A549 (cell line): ENCODE data around the gene IGF2BP3. TPM values are rescaled to one million over a fixed set of nuclear protein-coding genes. Genes with fewer than 3 reads are reported as not detected.
"Not testable (repeated sequence)": the region's sequence is repeated elsewhere in the genome, so short reads cannot be mapped to it uniquely, and the experiment has no call there.

ENCODE experiments used
- ATAC-seq, 2 experiments: fragments of 200-7000 bp in 1 of 2; fragments of >200 bp in 1 of 2; cut with Nextera tagmentation in 1 of 2; cut with Tn5 transposase in 1 of 2; 3 replicates each; pipeline versions ENCODE4 v1.8.0 to v1.9.1; 2018 to 2020; ENCODE audit warnings: mild to moderate bottlenecking in 1 of 2, moderate library complexity in 1 of 2
- CTCF ChIA-PET: fragments of 300-600 bp; sonication (Branson Sonifier 250); formaldehyde crosslinking; extraction: SDS; loops from one replicate; lab custom pipeline; 2021; ENCODE audit warnings: antibody characterized with exemption, inconsistent platforms; lab: Yijun Ruan, JAX
- POLR2A ChIA-PET: fragments of 350-600 bp; formaldehyde crosslinking; extraction: SDS; loops from one replicate; lab custom pipeline; 2021; ENCODE audit warnings: antibody characterized with exemption, inconsistent platforms; lab: Yijun Ruan, JAX
- DNase-seq, 2 experiments: peaks; one replicate each; pipeline versions ENCODE4 v3.0.0 to v3.0.0-alpha.2; 2011 to 2016; ENCODE audit warnings: low read depth in 1 of 2, low spot score in 1 of 2
- FAIRE-seq: peaks from 2 replicates; lab custom pipeline; 2011; peaks lifted over from hg19 to GRCh38; lab: Jason Lieb, UNC
- H3K27ac ChIP-seq, 2 experiments: fragments of >200 bp; sonication (Bioruptor Twin); formaldehyde crosslinking; 3 replicates each; pipeline ENCODE4 v1.5.1; 2016 to 2017
- H3K4me1 ChIP-seq: fragments of >200 bp; sonication (Bioruptor Twin); formaldehyde crosslinking; 3 replicates; pipeline ENCODE4 v1.6.1; 2016
- H3K4me2 ChIP-seq: fragments of >200 bp; sonication (Bioruptor Twin); formaldehyde crosslinking; 3 replicates; pipeline ENCODE4 v1.6.1; 2016
- H3K4me3 ChIP-seq: fragments of >200 bp; sonication (Bioruptor Twin); formaldehyde crosslinking; 3 replicates; pipeline ENCODE4 v1.5.1; 2016
- H3K9me3 ChIP-seq: fragments of >200 bp; sonication (Bioruptor Twin); formaldehyde crosslinking; 3 replicates; pipeline ENCODE4 v1.6.1; 2016
- CBX2 ChIP-seq: fragments of 200-600 bp; sonication (generic); IDR thresholded peaks from 2 replicates; pipeline ENCODE4 v1.6.1; 2016; ENCODE audit warnings: low read depth, mild to moderate bottlenecking, borderline replicate concordance
- CEBPB ChIP-seq, 2 experiments: fragments of >200 bp in 1 of 2; sonication (Bioruptor Twin) in 1 of 2; formaldehyde crosslinking in 1 of 2; IDR thresholded peaks; 2 replicates each; pipeline ENCODE4 v1.6.1; 2012 to 2016
- CTCF ChIP-seq: fragments of >200 bp; sonication (Bioruptor Twin); formaldehyde crosslinking; IDR thresholded peaks from 3 replicates; pipeline ENCODE4 v1.5.1; 2016
- EHF ChIP-seq: fragments of 250-450 bp; sonication (Bioruptor Pico); IDR thresholded peaks from 2 replicates; pipeline ENCODE4 v1.5.0; 2020; ENCODE audit warnings: mild to moderate bottlenecking
- EHMT2 ChIP-seq: fragments of 200-600 bp; sonication (generic); IDR thresholded peaks from 2 replicates; pipeline ENCODE4 v1.6.1; 2016; ENCODE audit warnings: antibody characterized with exemption, low read depth, mild to moderate bottlenecking, moderate library complexity
- EP300 ChIP-seq, 2 experiments: fragments of >200 bp; sonication (Bioruptor Twin); formaldehyde crosslinking; IDR thresholded peaks; 2 replicates in 1 of 2; 3 replicates in 1 of 2; pipeline ENCODE4 v1.6.1; 2016 to 2017
- ESRRA ChIP-seq: fragments of 150-350 bp; IDR thresholded peaks from 2 replicates; pipeline ENCODE4 v1.6.1; 2014; ENCODE audit warnings: mild to moderate bottlenecking, low read length, borderline replicate concordance
- FOSB ChIP-seq: fragments of 250-450 bp; sonication (Bioruptor Pico); IDR thresholded peaks from 2 replicates; pipeline ENCODE4 v1.5.0; 2020; ENCODE audit warnings: mild to moderate bottlenecking, moderate library complexity
- HOXA7 ChIP-seq: fragments of 250-450 bp; sonication (Bioruptor Pico); IDR thresholded peaks from 2 replicates; pipeline ENCODE4 v1.5.0; 2020; ENCODE audit warnings: mild to moderate bottlenecking, moderate library complexity
- HOXB5 ChIP-seq: fragments of 250-450 bp; sonication (Bioruptor Pico); IDR thresholded peaks from 2 replicates; pipeline ENCODE4 v1.5.0; 2020; ENCODE audit warnings: mild to moderate bottlenecking, moderate library complexity
- KDM5A ChIP-seq: fragments of 200-600 bp; sonication (generic); IDR thresholded peaks from 2 replicates; pipeline ENCODE4 v1.6.1; 2016; ENCODE audit warnings: antibody characterized with exemption, mild to moderate bottlenecking
- MYC ChIP-seq: IDR thresholded peaks from 2 replicates; pipeline ENCODE4 v1.6.1; 2012; ENCODE audit warnings: mild to moderate bottlenecking, inconsistent platforms, low read length, improper control_type of control experiment, borderline replicate concordance
- PHF8 ChIP-seq: fragments of 200-600 bp; sonication (generic); IDR thresholded peaks from 2 replicates; pipeline ENCODE4 v1.6.1; 2016; ENCODE audit warnings: low read depth, mild to moderate bottlenecking, antibody characterized with exemption, moderate library complexity, borderline replicate concordance
- POLR2AphosphoS2 ChIP-seq: conservative IDR thresholded peaks from 2 replicates; pipeline ENCODE4 v1.6.1; 2012; ENCODE audit warnings: low read length, improper control_type of control experiment, inconsistent platforms
- SMC3 ChIP-seq: fragments of >200 bp; sonication (Bioruptor Twin); formaldehyde crosslinking; IDR thresholded peaks from 3 replicates; pipeline ENCODE4 v1.6.1; 2018; ENCODE audit warnings: inconsistent platforms
- SREBF2 ChIP-seq: fragments of 450-650 bp; IDR thresholded peaks from 2 replicates; pipeline ENCODE4 v1.6.1; 2014; ENCODE audit warnings: mild to moderate bottlenecking, moderate library complexity
- TFCP2L1 ChIP-seq: fragments of 250-450 bp; sonication (Bioruptor Pico); IDR thresholded peaks from 2 replicates; pipeline ENCODE4 v1.5.0; 2021; ENCODE audit warnings: mild to moderate bottlenecking
- ZC3H11A ChIP-seq: fragments of 450-650 bp; IDR thresholded peaks from 2 replicates; pipeline ENCODE4 v1.6.1; 2014; ENCODE audit warnings: antibody characterized with exemption, mild to moderate bottlenecking
- ZSCAN20 ChIP-seq: fragments of 250-450 bp; sonication (Bioruptor Pico); IDR thresholded peaks from 2 replicates; pipeline ENCODE4 v1.8.0; 2022; ENCODE audit warnings: mild to moderate bottlenecking, moderate library complexity
- WGBS: methylation state at CpG from one replicate; pipeline ENCODE4 v1.1.6; 2017; ENCODE audit errors: missing lambda C conversion rate; 5-methylcytosine and 5-hydroxymethylcytosine counted together
- polyA plus RNA-seq, 4 experiments: library from polyadenylated mRNA; depleted of rRNA in 3 of 4; stranded (reverse); fragments of >200 nt; fragmentation: RNase III in 1 of 4; extraction: RNeasy Plus Mini Kit Qiagen cat#74134 plus additional on column Dnase treatment in 1 of 4; gene quantifications; 2 replicates in 3 of 4; 3 replicates in 1 of 4; pipeline ENCODE4 v1.2.3, GENCODE V29; 2011 to 2017
- TF ChIP-seq, protein P1 (sequence below): fragments of 150-350 bp; IDR thresholded peaks from 2 replicates; pipeline ENCODE4 v1.6.1; 2014; ENCODE audit warnings: low read depth, mild to moderate bottlenecking, low read length
- TF ChIP-seq, protein P2 (sequence below): IDR thresholded peaks from 2 replicates; pipeline ENCODE4 v1.6.1; 2012

Gene IGF2BP3
- polyA plus RNA-seq, 2 of the 4 experiments (the other 2 are of a cell fraction), result 26.7 to 62.0 TPM

GRCh38 chr7:23470330-23471105 lies at the start of gene IGF2BP3 (continued):
- TF ChIP-seq SMC3 (no peak), FOSB (CRISPR knock-in tag) (no peak), MYC (peak; percentile 93), ESRRA (no peak), CEBPB (IDR thresholded peaks at IDR 0.05) (no peak), PHF8 (no peak; the same call in 1 of the 2 replicates), HOXA7 (no peak), POLR2AphosphoS2 (no peak), TFCP2L1 (CRISPR knock-in tag) (no peak), KDM5A (no peak), EP300 (IDR thresholded peaks at IDR 0.05) (no peak), CBX2 (no peak), CTCF (no peak), HOXB5 (CRISPR knock-in tag) (no peak), ZC3H11A (no peak)
- TF ChIP-seq, protein P1, sequence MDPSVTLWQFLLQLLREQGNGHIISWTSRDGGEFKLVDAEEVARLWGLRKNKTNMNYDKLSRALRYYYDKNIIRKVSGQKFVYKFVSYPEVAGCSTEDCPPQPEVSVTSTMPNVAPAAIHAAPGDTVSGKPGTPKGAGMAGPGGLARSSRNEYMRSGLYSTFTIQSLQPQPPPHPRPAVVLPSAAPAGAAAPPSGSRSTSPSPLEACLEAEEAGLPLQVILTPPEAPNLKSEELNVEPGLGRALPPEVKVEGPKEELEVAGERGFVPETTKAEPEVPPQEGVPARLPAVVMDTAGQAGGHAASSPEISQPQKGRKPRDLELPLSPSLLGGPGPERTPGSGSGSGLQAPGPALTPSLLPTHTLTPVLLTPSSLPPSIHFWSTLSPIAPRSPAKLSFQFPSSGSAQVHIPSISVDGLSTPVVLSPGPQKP, result no peak
- TF ChIP-seq, protein P2, sequence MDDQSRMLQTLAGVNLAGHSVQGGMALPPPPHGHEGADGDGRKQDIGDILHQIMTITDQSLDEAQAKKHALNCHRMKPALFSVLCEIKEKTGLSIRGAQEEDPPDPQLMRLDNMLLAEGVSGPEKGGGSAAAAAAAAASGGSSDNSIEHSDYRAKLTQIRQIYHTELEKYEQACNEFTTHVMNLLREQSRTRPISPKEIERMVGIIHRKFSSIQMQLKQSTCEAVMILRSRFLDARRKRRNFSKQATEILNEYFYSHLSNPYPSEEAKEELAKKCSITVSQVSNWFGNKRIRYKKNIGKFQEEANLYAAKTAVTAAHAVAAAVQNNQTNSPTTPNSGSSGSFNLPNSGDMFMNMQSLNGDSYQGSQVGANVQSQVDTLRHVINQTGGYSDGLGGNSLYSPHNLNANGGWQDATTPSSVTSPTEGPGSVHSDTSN, result peak; percentile 76
- TF ChIP-seq, all 56 proteins: peak for 13

GRCh38 chr7:23514755-23515154 lies 44.5 kb upstream of the IGF2BP3 start:
- Histone ChIP-seq H3K4me2 (no peak overlapping the region), H3K4me3 (no peak overlapping the region), H3K4me1 (no peaks in the 10 kb centered on the region), H3K27ac (no peak overlapping the region), H3K9me3 (no peaks in the 10 kb centered on the region)
- ATAC-seq (no peak), DNase-seq (no peak), FAIRE-seq (no peak)
- WGBS, result 93% methylated on average over 2 of the region's 2 CpGs
- CTCF ChIA-PET, result interaction anchor here (1.5 kb wide), 1 partner anchor 14 kb away, joined by 4 read pairs; no protein-coding TSS in a partner anchor
- no peak for TF ChIP-seq ZSCAN20 (CRISPR knock-in tag)
- TF ChIP-seq KDM5A, result no peak
- TF ChIP-seq SREBF2, result no peak
- TF ChIP-seq CBX2, result no peak
- no peak for TF ChIP-seq EHF (CRISPR knock-in tag)
- TF ChIP-seq POLR2AphosphoS2, result no peak
- no peak for TF ChIP-seq EHMT2
- POLR2A ChIA-PET, result no interaction called here

GRCh38 chr7:23513746-23514145 lies 43.5 kb upstream of the IGF2BP3 start:
- FAIRE-seq, H3K27ac ChIP-seq, H3K4me2 ChIP-seq, DNase-seq, H3K4me1 ChIP-seq, POLR2A ChIA-PET, H3K4me3 ChIP-seq, ATAC-seq, H3K9me3 ChIP-seq, CTCF ChIA-PET: not testable (repeated sequence)
- 91% methylated on average over 6 of the region's 6 CpGs for WGBS
